ENCODE measurements around the gene CYP2W1.
A peak's percentile ranks its signal among the peaks of the same experiment; 100 is the strongest.

Gene CYP2W1

GRCh38 chr7:982511-983003, 424 bp upstream of the CYP2W1 start:
- no peak for DNase-seq (ENCODE audit: low spot score)

GRCh38 chr7:983616-984071, 663 bp downstream of the CYP2W1 start:
- no peak for DNase-seq (ENCODE audit: low spot score)

- DNase-seq (ENCODE audit: low spot score): no peak
Measured at GRCh38 chr7:984361-985126, 1.6 kb downstream of the CYP2W1 start.

- DNase-seq (ENCODE audit: low spot score): no peak
Measured at GRCh38 chr7:985127-985416, 2.1 kb downstream of the CYP2W1 start.

- DNase-seq (ENCODE audit: low spot score): no peak
Measured at GRCh38 chr7:985915-986741, 3.1 kb downstream of the CYP2W1 start.

GRCh38 chr7:986766-987751, 4.1 kb downstream of the CYP2W1 start:
- no peak for DNase-seq (ENCODE audit: low spot score)

- no peak for DNase-seq (ENCODE audit: low spot score)
Measured at GRCh38 chr7:987909-988308, 4.9 kb downstream of the CYP2W1 start.

- DNase-seq (ENCODE audit: low spot score): no peak
Measured at GRCh38 chr7:988426-988911, 5.5 kb downstream of the CYP2W1 start.

GRCh38 chr7:988963-989529, 6.1 kb downstream of the CYP2W1 start:
- DNase-seq (ENCODE audit: low spot score): no peak

GRCh38 chr7:990352-990932, 7.5 kb downstream of the CYP2W1 start:
- no peak for DNase-seq (ENCODE audit: low spot score)

GRCh38 chr7:990933-991728, 8.2 kb downstream of the CYP2W1 start:
- no peak for DNase-seq (ENCODE audit: low spot score)

- DNase-seq (ENCODE audit: low spot score): no peak
Measured at GRCh38 chr7:991729-992656, 9.0 kb downstream of the CYP2W1 start.

- peak; percentile 91 for DNase-seq (ENCODE audit: low spot score)
Measured at GRCh38 chr7:992709-993607, 10.0 kb downstream of the CYP2W1 start.

GRCh38 chr7:994592-995308, 11.8 kb downstream of the CYP2W1 start:
- no peak for DNase-seq (ENCODE audit: low spot score)

GRCh38 chr7:995571-995970, 12.6 kb downstream of the CYP2W1 start:
- no peak for DNase-seq (ENCODE audit: low spot score)

GRCh38 chr7:996079-996872, 13.3 kb downstream of the CYP2W1 start:
- DNase-seq (ENCODE audit: low spot score): no peak
